Esophagus squamous epithelium (tissue), 5 donors: ENCODE results near the gene P2RY14. TPM values are rescaled to one million over a fixed set of nuclear protein-coding genes. Genes with fewer than 3 reads are reported as not detected.
A peak's percentile ranks its signal among the peaks of the same experiment; 100 is the strongest.

Experiments
- DNase-seq: peaks from one replicate; lab custom pipeline; 2025; lab: John Stamatoyannopoulos, UW
- H3K27ac ChIP-seq, 4 donors: fragments of 200-600 bp; sonication (generic); one replicate each; pipeline ENCODE4 v1.5.1; 2016 to 2019; ENCODE audit warnings: mild to moderate bottlenecking in 1 of 4
- H3K27me3 ChIP-seq, 4 donors: fragments of 200-600 bp; sonication (generic); 1 replicate in 3 of 4; 2 replicates in 1 of 4; pipeline versions ENCODE4 v1.5.1 to v1.6.0; 2017 to 2021; ENCODE audit warnings: antibody characterized with exemption in 1 of 4
- H3K36me3 ChIP-seq, 3 donors: fragments of 200-600 bp; sonication (generic); one replicate each; pipeline ENCODE4 v1.5.1; 2016 to 2019
- H3K4me1 ChIP-seq, 3 donors: fragments of 200-600 bp; sonication (generic); one replicate each; pipeline ENCODE4 v1.5.1; 2017 to 2019
- H3K4me3 ChIP-seq, 4 donors: fragments of 200-600 bp; sonication (generic); 1 replicate in 3 of 4; 2 replicates in 1 of 4; pipeline ENCODE4 v1.5.1; 2016 to 2019; ENCODE audit warnings: mild to moderate bottlenecking in 2 of 4, moderate library complexity in 1 of 4
- H3K9me3 ChIP-seq, 3 donors: fragments of 200-600 bp; sonication (generic); one replicate each; pipeline ENCODE4 v1.5.1; 2016 to 2019
- CTCF ChIP-seq, 6 experiments: fragments of 450-650 bp in 4 of 6; fragments of 200-600 bp in 2 of 6; sonication (generic) in 2 of 6; IDR thresholded peaks; one replicate each; pipeline ENCODE4 v1.5.1; 2016 to 2019; ENCODE audit warnings: antibody characterized with exemption in 6 of 6, mild to moderate bottlenecking in 4 of 6, moderate library complexity in 4 of 6
- POLR2A ChIP-seq, 4 donors: fragments of 450-650 bp; IDR thresholded peaks; one replicate each; pipeline ENCODE4 v1.6.1; 2017; ENCODE audit warnings: antibody characterized with exemption in 4 of 4, mild to moderate bottlenecking in 4 of 4, moderate library complexity in 3 of 4
- WGBS, 2 donors: methylation state at CpG; one replicate each; pipeline ENCODE4 v1.1.5; 2018; 5-methylcytosine and 5-hydroxymethylcytosine counted together
- intact Hi-C: fragments of 100-400 bp; cut with DNase I; formaldehyde crosslinking; loops from one replicate; pipeline ENCODE4 v1.15.0; 2022
- total RNA-seq, 4 donors: library from RNA; depleted of rRNA; stranded (reverse); fragments of >200 nt; gene quantifications; one replicate each; pipeline ENCODE4 v1.1.0, GENCODE V29; 2016
- donor health status: DM: yes; HTN: yes; CAD: no.

P2RY14 gene
- total RNA-seq, 4 donors from 2014 or later, result 0.19 to 15.4 (median 3.2) TPM

DNA sequence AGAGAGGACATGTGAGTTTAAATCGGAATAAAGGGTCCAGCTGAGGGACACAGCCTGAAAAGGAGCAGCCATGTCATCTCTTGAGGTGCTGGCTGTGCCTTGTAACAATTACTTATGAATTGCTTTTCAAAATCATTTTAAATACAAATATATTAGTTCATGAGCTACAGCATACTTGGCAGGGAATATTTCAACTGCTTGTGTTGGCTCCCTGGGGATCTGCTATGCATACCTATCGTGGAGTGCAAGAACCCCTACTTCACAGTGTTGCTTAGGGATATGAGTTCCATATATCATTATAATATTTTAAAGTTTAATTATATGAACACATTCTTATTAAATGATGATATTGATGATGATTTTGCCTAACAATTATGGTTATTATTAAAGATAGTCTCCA, 19.1 kb upstream of the P2RY14 start:
- Histone ChIP-seq H3K4me3 (no peak overlapping the region), H3K27ac (no peak overlapping the region), H3K9me3 (no peaks in the 10 kb centered on the region), H3K36me3 (peaks cover 0 to 78% (median 0%) of the 10 kb centered on the region in 3 donors), H3K4me1 (peaks cover 0 to 12% (median 0%) of the 10 kb centered on the region in 3 donors), H3K27me3 (no peaks in the 10 kb centered on the region)
- TF ChIP-seq POLR2A (IDR thresholded peaks at IDR 0.05) (no peak), CTCF (IDR thresholded peaks at IDR 0.05) (no peak)
- DNase-seq, result no peak
- WGBS, 2 donors, result 64 to 84% methylated on average over 2 of the region's 2 CpGs
- intact Hi-C loops, result no loop called here

GRCh38 chr3:151296226-151296625, 17.9 kb upstream of the P2RY14 start:
- intact Hi-C loops, result no loop called here
- TF ChIP-seq POLR2A (IDR thresholded peaks at IDR 0.05), result no peak
- no peak overlapping the region for H3K27ac ChIP-seq
- H3K27me3 ChIP-seq, result no peaks in the 10 kb centered on the region
- DNase-seq, result no peak
- no peak overlapping the region for H3K4me3 ChIP-seq
- peaks cover 0 to under 1% (median 0%) of the 10 kb centered on the region in 3 donors for H3K4me1 ChIP-seq
- H3K9me3 ChIP-seq, result no peaks in the 10 kb centered on the region
- 67 to 88% methylated on average over 3 of the region's 3 CpGs for WGBS, 2 donors
- H3K36me3 ChIP-seq, result peaks cover 0 to 78% (median 0%) of the 10 kb centered on the region in 3 donors

DNA sequence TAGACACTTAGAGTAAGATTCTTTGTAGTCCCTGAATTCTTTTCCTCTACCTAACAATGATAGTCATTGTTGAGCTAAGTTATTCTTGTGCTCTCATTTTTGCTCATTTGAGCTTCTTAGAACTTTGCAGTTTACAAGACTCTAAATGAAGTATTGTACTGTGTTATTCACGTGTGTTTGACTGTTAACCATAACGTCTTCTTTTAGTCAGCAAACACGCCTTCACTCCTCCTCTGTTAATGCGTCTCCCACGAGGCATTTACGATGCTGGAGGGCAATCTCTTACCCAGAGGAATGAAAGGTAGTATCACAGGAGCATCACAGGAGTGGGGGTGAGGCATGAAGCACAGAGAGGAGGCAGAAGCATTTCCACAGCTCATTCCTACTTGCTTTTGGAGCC, 14.8 kb upstream of the P2RY14 start:
- DNase-seq, result no peak
- WGBS, 2 donors, result 40 to 56% methylated on average over 6 of the region's 6 CpGs
- no peak for TF ChIP-seq CTCF (IDR thresholded peaks at IDR 0.05)
- no peak for TF ChIP-seq POLR2A (IDR thresholded peaks at IDR 0.05)
- H3K27me3 ChIP-seq, result no peaks in the 10 kb centered on the region
- H3K4me1 ChIP-seq, result no peaks in the 10 kb centered on the region
- no peak overlapping the region for H3K4me3 ChIP-seq
- H3K27ac ChIP-seq, result no peak overlapping the region
- H3K9me3 ChIP-seq, result no peaks in the 10 kb centered on the region
- H3K36me3 ChIP-seq, result peaks cover 0 to 49% (median 0%) of the 10 kb centered on the region in 3 donors
- intact Hi-C loops, result no loop called here

- no peak for TF ChIP-seq POLR2A (IDR thresholded peaks at IDR 0.05)
- peak in 5 of 6 experiments; percentile 22 to 66 (median 41) for TF ChIP-seq CTCF (IDR thresholded peaks at IDR 0.05)
- 36 to 41% methylated on average over 3 of the region's 3 CpGs for WGBS, 2 donors
- Histone ChIP-seq H3K4me1 (peaks cover 0 to 3% (median 0%) of the 10 kb centered on the region in 3 donors), H3K9me3 (no peaks in the 10 kb centered on the region), H3K27ac (no peak overlapping the region), H3K36me3 (peaks cover 0 to 28% (median 0%) of the 10 kb centered on the region in 3 donors), H3K27me3 (no peaks in the 10 kb centered on the region), H3K4me3 (no peak overlapping the region)
- intact Hi-C loops, result no loop called here
- DNase-seq, result no peak
Observed at GRCh38 chr3:151290673-151291072, 12.3 kb upstream of the P2RY14 start.

DNA sequence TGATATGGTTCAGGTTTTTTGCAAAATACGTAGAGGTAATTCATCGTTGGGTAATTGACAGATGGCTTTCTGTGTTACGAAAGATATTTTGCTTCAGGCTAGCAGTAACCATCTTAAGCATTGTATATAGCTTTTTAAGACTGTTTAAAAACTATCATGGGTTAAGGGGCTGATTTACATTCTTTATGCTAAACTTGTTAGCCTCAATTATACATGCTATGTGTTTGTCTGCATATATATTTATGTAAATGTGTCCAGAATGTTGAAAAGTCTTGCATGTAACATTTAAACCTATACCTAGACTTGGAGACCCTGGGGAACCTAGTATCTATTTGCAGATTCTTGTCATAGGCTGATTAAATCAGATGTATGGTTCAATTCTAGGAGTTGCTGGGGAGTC, 11.1 kb upstream of the P2RY14 start:
- H3K27ac ChIP-seq, result no peak overlapping the region
- no peak for DNase-seq
- H3K4me1 ChIP-seq, result peaks cover 0 to 6% (median 0%) of the 10 kb centered on the region in 3 donors
- WGBS, 2 donors, result 6 to 75% methylated on average over 3 of the region's 3 CpGs
- intact Hi-C loops, result no loop called here
- no peaks in the 10 kb centered on the region for H3K9me3 ChIP-seq
- H3K27me3 ChIP-seq, result no peaks in the 10 kb centered on the region
- H3K4me3 ChIP-seq, result no peak overlapping the region
- TF ChIP-seq POLR2A (IDR thresholded peaks at IDR 0.05) (no peak), CTCF (IDR thresholded peaks at IDR 0.05) (no peak)
- peaks cover 0 to 16% (median 0%) of the 10 kb centered on the region in 3 donors for H3K36me3 ChIP-seq

DNA sequence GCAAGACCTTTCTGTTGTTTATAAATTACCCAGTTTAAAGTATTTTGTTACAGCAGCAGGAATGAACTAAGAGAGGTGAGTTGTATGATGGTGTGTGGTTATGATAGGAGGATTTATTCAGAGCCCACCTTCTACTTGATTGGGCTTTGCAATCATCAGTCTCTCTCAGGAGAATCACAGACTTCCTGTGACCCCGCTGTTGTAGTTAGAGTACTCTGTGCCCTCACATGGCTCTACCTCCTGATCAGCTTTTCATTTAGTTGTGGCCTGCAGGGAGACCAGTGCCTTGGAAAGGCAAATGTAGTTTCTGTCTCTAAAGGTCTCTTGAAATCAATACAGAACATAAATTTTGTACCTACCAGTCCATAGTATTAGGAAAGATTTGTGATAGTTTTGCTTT, 7.6 kb upstream of the P2RY14 start:
- H3K9me3 ChIP-seq, result no peaks in the 10 kb centered on the region
- H3K36me3 ChIP-seq, result no peaks in the 10 kb centered on the region
- no peak overlapping the region for H3K27ac ChIP-seq
- WGBS, 2 donors, result 56 to 69% methylated on average over 1 of the region's 1 CpG
- intact Hi-C loops, result no loop called here
- no peak for TF ChIP-seq CTCF (IDR thresholded peaks at IDR 0.05)
- TF ChIP-seq POLR2A (IDR thresholded peaks at IDR 0.05), result no peak
- peaks cover 0 to 20% (median 9%) of the 10 kb centered on the region in 3 donors for H3K4me1 ChIP-seq
- no peak overlapping the region for H3K4me3 ChIP-seq
- H3K27me3 ChIP-seq, result no peaks in the 10 kb centered on the region
- no peak for DNase-seq
